ENCODE data around the gene SYT7.
"Not testable (repeated sequence)": the region's sequence is repeated elsewhere in the genome, so short reads cannot be mapped to it uniquely, and the experiment has no call there.

Gene SYT7

GRCh38 chr11:61581030-61581928, at the start of gene SYT7:
Gene SYT7, minus strand, starts transcription at chr11:61581076. Its CDS starts 256 bp downstream, at chr11:61580820.
- ATAC-seq: peak; percentile 74
- no peaks in the 10 kb centered on the region for H3K9me3 Mint-ChIP-seq
- peak within 1 kb of the TSS; percentile 55 for H3K27ac Mint-ChIP-seq
- H3K4me1 Mint-ChIP-seq: peaks cover 10% of the 10 kb centered on the region
- H3K36me3 Mint-ChIP-seq (ENCODE audit: low read depth): no peaks in the 10 kb centered on the region
- H3K4me3 Mint-ChIP-seq: peak within 1 kb of the TSS; percentile 62
- peaks cover 38% of the 10 kb centered on the region for H3K27me3 Mint-ChIP-seq
- peak; percentile 99 for DNase-seq

DNA sequence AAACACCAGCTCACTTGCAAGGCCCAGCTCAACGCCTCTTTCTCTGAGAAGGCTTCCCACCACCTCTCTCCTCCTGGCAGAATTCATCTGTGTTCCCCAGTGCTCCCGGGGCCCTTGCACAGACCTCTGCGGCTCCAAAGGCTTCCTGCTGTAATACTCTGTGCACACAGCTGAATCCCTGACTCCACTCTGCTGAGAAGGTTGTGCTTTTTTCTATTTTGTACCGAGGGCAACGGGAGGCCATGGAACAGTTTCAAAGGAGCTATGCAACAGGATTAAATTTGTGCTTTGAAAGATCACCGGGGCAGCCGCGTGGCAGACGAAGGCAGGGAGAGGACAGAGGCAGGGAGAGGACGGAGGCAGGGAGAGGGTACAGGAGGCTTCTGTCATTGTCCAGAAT, 49.2 kb upstream of the SYT7 start:
- no peak for DNase-seq
- no peaks in the 10 kb centered on the region for H3K9me3 Mint-ChIP-seq
- peaks cover 8% of the 10 kb centered on the region for H3K4me1 Mint-ChIP-seq
- H3K4me3 Mint-ChIP-seq: no peak overlapping the region
- H3K27me3 Mint-ChIP-seq: peaks cover 10% of the 10 kb centered on the region
- ATAC-seq: no peak
- H3K36me3 Mint-ChIP-seq (ENCODE audit: low read depth): no peaks in the 10 kb centered on the region
- no peak overlapping the region for H3K27ac Mint-ChIP-seq

- Mint-ChIP-seq H3K9me3 (no peaks in the 10 kb centered on the region), H3K4me1 (peaks cover 8% of the 10 kb centered on the region), H3K36me3 (ENCODE audit: low read depth) (no peaks in the 10 kb centered on the region), H3K27ac (no peak overlapping the region), H3K27me3 (peaks cover 10% of the 10 kb centered on the region), H3K4me3 (no peak overlapping the region)
- ATAC-seq (no peak), DNase-seq (no peak)
Measured at GRCh38 chr11:61629082-61629833, 48.4 kb upstream of the SYT7 start.

GRCh38 chr11:61628662-61628970, 47.7 kb upstream of the SYT7 start:
- Mint-ChIP-seq H3K27ac (no peak overlapping the region), H3K36me3 (ENCODE audit: low read depth) (no peaks in the 10 kb centered on the region), H3K4me3 (no peak overlapping the region), H3K9me3 (no peaks in the 10 kb centered on the region), H3K27me3 (peaks cover 10% of the 10 kb centered on the region), H3K4me1 (peaks cover 8% of the 10 kb centered on the region)
- DNase-seq: no peak
- ATAC-seq: no peak

- DNase-seq: peak; percentile 60
- Mint-ChIP-seq H3K27me3 (peaks cover 10% of the 10 kb centered on the region), H3K4me3 (no peak overlapping the region), H3K27ac (no peak overlapping the region), H3K4me1 (peaks cover 8% of the 10 kb centered on the region), H3K9me3 (no peaks in the 10 kb centered on the region), H3K36me3 (ENCODE audit: low read depth) (no peaks in the 10 kb centered on the region)
- ATAC-seq: peak; percentile 62
Measured at GRCh38 chr11:61627850-61628661, 47.2 kb upstream of the SYT7 start.

DNA sequence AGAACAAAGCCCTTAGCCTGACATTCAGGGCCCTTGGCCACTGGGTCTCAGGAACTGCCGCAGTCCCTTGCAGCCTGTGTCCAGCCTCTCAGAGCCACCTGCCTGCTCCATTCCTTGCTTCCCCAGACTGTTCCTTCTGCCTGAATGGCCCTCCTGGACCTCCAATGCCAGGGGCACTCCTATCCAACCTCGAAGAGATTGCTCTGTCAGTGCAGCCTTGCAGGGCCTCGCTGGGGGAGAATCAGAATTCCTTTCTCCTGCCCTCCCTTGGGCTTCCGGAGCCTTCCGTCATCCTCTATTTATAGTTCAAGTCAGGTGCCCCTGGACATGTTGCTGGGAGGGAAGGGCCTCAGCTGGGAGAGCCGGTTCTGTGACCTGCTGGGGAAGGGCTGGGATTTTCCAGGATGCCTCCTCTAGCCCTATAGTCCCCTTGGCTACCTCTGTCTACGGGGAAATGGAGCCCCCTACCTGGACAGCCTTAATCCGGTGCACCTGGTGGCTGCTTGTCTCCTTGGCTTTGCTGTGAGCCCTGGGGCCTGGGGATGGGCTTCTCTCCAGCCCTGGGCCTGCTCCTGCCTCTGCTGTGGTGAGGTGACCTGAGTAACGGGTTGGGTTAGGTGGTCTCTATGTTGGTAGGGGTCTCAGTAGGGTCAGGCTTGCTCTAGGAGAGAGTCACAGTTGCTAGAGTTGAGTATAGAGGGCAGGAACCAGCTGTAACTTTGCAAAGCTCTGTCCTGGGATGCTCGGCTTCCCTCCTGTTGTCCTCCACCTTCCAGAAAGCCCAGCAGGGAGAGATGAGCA, 45.9 kb upstream of the SYT7 start:
- ATAC-seq: no peak
- no peak for DNase-seq
- Mint-ChIP-seq H3K4me1 (peaks cover 8% of the 10 kb centered on the region), H3K36me3 (ENCODE audit: low read depth) (no peaks in the 10 kb centered on the region), H3K27me3 (peaks cover 11% of the 10 kb centered on the region), H3K4me3 (no peak overlapping the region), H3K9me3 (no peaks in the 10 kb centered on the region), H3K27ac (no peak overlapping the region)

DNA sequence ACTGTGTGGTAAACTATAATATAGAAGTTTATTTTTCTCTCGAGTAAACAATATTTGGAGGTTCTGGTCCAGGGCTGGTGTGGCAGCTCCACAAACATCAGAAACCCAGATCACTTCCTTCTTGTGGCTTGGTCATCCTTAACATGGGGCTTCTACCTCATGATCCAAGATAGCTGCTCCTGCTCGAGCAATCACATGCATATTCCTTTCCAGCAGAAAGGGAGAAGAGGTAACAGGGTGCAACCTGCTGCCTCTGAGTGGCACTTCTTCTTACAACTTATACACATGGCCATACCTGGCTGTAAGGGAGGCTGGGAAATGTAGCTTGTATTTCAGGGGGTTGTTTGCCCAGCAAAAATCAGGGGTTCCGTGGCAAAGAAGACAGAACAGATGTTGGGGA, 44.6 kb upstream of the SYT7 start:
- Mint-ChIP-seq H3K27ac (no peak overlapping the region), H3K27me3 (peaks cover 13% of the 10 kb centered on the region)

GRCh38 chr11:61621917-61622585, 41.2 kb upstream of the SYT7 start:
- Mint-ChIP-seq H3K36me3 (ENCODE audit: low read depth) (no peaks in the 10 kb centered on the region), H3K27ac (no peak overlapping the region), H3K4me1 (no peaks in the 10 kb centered on the region), H3K27me3 (peaks cover 19% of the 10 kb centered on the region), H3K9me3 (no peaks in the 10 kb centered on the region), H3K4me3 (no peak overlapping the region)
- no peak for DNase-seq
- ATAC-seq: no peak

More for the DNA sequence above, 44.6 kb upstream of the SYT7 start:
- no peak for ATAC-seq
- Mint-ChIP-seq H3K4me3 (no peak overlapping the region), H3K4me1 (peaks cover 8% of the 10 kb centered on the region), H3K36me3 (ENCODE audit: low read depth) (no peaks in the 10 kb centered on the region), H3K9me3 (no peaks in the 10 kb centered on the region)
- DNase-seq: no peak

GRCh38 chr11:61619471-61620226, 38.8 kb upstream of the SYT7 start:
- Mint-ChIP-seq H3K36me3 (ENCODE audit: low read depth) (no peaks in the 10 kb centered on the region), H3K4me3 (no peak overlapping the region), H3K27ac (no peak overlapping the region), H3K27me3 (peaks cover 19% of the 10 kb centered on the region), H3K9me3 (no peaks in the 10 kb centered on the region), H3K4me1 (peaks cover 5% of the 10 kb centered on the region)
- no peak for ATAC-seq
- DNase-seq: no peak

- ATAC-seq: no peak
- no peak overlapping the region for H3K4me3 Mint-ChIP-seq
- DNase-seq: no peak
- no peaks in the 10 kb centered on the region for H3K36me3 Mint-ChIP-seq (ENCODE audit: low read depth)
- no peaks in the 10 kb centered on the region for H3K9me3 Mint-ChIP-seq
- H3K4me1 Mint-ChIP-seq: peaks cover 5% of the 10 kb centered on the region
- H3K27ac Mint-ChIP-seq: no peak overlapping the region
- peaks cover 19% of the 10 kb centered on the region for H3K27me3 Mint-ChIP-seq
Measured at GRCh38 chr11:61618978-61619377, 38.1 kb upstream of the SYT7 start.

DNA sequence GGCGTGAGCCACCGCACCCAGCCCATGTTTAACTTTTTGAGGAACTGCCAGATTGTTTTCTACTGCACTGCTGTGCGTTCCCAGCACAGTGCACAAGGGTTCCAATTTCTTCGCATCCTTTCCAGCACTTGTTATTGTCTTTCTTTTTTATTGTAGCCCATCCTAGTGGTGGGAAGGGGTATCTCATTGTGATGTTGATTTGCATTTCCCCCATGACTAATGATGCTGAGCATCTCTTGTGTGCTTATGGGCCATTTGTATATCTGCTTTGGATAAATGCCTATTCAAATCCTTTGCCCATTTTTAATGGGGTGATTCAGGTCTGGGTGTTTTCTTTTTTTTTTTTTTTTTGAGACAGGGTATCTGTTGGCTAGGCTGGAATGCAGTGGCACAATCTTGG, 36.6 kb upstream of the SYT7 start:
- no peaks in the 10 kb centered on the region for H3K36me3 Mint-ChIP-seq (ENCODE audit: low read depth)

DNA sequence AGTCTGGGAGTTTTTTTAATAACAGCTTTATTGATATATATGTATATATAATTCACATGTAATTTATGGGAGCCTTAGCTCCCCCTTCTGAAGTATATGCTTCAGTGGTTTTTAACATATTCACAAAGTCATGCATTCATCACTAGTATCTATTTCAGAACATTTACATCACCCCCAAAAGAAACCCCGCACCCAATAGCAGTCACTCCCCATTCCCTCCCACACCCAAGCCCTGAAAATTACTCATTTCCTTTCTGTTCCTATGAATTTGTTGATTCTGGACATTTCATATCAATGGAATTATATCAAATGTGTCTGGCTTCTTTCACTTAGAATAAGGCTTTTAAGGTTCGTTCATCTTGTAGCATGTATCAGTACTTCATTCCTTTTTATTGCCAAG, 35.6 kb upstream of the SYT7 start:
- ATAC-seq (no peak), DNase-seq (no peak)
- H3K9me3 Mint-ChIP-seq: no peaks in the 10 kb centered on the region

More for the DNA sequence above, 36.6 kb upstream of the SYT7 start:
- Mint-ChIP-seq H3K27me3 (peaks cover 19% of the 10 kb centered on the region), H3K9me3 (no peaks in the 10 kb centered on the region), H3K4me1 (peaks cover 5% of the 10 kb centered on the region), H3K27ac (no peak overlapping the region), H3K4me3 (no peak overlapping the region)
- DNase-seq (no peak), ATAC-seq (no peak)

GRCh38 chr11:61614782-61615181, 33.9 kb upstream of the SYT7 start:
- DNase-seq; H3K27ac Mint-ChIP-seq; ATAC-seq; H3K36me3 Mint-ChIP-seq (ENCODE audit: low read depth); H3K4me3 Mint-ChIP-seq; H3K4me1 Mint-ChIP-seq; H3K9me3 Mint-ChIP-seq: not testable (repeated sequence)
- peaks cover 24% of the 10 kb centered on the region for H3K27me3 Mint-ChIP-seq

More for the DNA sequence above, 35.6 kb upstream of the SYT7 start:
- no peak overlapping the region for H3K4me3 Mint-ChIP-seq
- H3K36me3 Mint-ChIP-seq (ENCODE audit: low read depth): no peaks in the 10 kb centered on the region
- H3K4me1 Mint-ChIP-seq: peaks cover 5% of the 10 kb centered on the region
- peaks cover 23% of the 10 kb centered on the region for H3K27me3 Mint-ChIP-seq
- H3K27ac Mint-ChIP-seq: no peak overlapping the region

Measured in activated naive CD8-positive, alpha-beta T cell treated with anti-CD3 and anti-CD28 coated beads, Interleukin-2, amount 50 U/mL, for 24 hours (primary cell).